DND-41 (cell line): Measurements from ENCODE around the gene CFAP107.

Source experiments
- ATAC-seq: fragments of 200-7000 bp; cut with Tn5 transposase; 3 replicates; pipeline ENCODE4 v1.9.1; 2021; ENCODE audit warnings: low read depth; ENCODE audit not compliant: insufficient read depth
- DNase-seq: peaks from one replicate; pipeline ENCODE4 v3.0.0-alpha.2; 2020
- H2AFZ ChIP-seq: 2 replicates; pipeline ENCODE4 v1.6.0; 2012; ENCODE audit warnings: low read depth, low read length
- H3K27ac ChIP-seq: 2 replicates; pipeline ENCODE4 v1.5.1; 2012; ENCODE audit warnings: low read length, inconsistent platforms
- H3K27me3 ChIP-seq: fragments of 200-600 bp; sonication (generic); 2 replicates; pipeline ENCODE4 v1.6.0; 2012; ENCODE audit warnings: low read length, mild to moderate bottlenecking, inconsistent platforms; ENCODE audit not compliant: insufficient read depth, poor library complexity
- H3K36me3 ChIP-seq: 2 replicates; pipeline ENCODE4 v1.5.1; 2012; ENCODE audit warnings: low read length, inconsistent platforms; ENCODE audit not compliant: insufficient read depth
- H3K4me1 ChIP-seq: 2 replicates; pipeline ENCODE4 v1.5.1; 2012; ENCODE audit warnings: mild to moderate bottlenecking, low read length; ENCODE audit not compliant: insufficient read depth
- H3K4me2 ChIP-seq: 2 replicates; pipeline ENCODE4 v1.6.0; 2012; ENCODE audit warnings: mild to moderate bottlenecking, moderate library complexity, low read length, inconsistent platforms; ENCODE audit not compliant: insufficient read depth
- H3K4me3 ChIP-seq, 2 experiments: fragments of 200-600 bp in 1 of 2; shearing (Covaris generic) in 1 of 2; 2 replicates each; pipeline ENCODE4 v1.5.1; 2012 to 2016; ENCODE audit warnings: inconsistent platforms in 2 of 2, low read length in 2 of 2, mild to moderate bottlenecking in 2 of 2, low read depth in 1 of 2, moderate library complexity in 1 of 2
- H3K79me2 ChIP-seq: 2 replicates; pipeline ENCODE4 v1.6.0; 2012; ENCODE audit warnings: low read length, inconsistent platforms; ENCODE audit not compliant: insufficient read depth
- H3K9ac ChIP-seq: 2 replicates; pipeline ENCODE4 v1.6.0; 2012; ENCODE audit warnings: low read depth, mild to moderate bottlenecking, inconsistent platforms, low read length, moderate library complexity
- H3K9me3 ChIP-seq: 2 replicates; pipeline ENCODE4 v1.5.1; 2012; ENCODE audit warnings: low read length, moderate library complexity, mild to moderate bottlenecking, inconsistent platforms; ENCODE audit not compliant: insufficient read depth, severe bottlenecking
- H4K20me1 ChIP-seq: 2 replicates; pipeline ENCODE4 v1.6.0; 2012; ENCODE audit warnings: low read length; ENCODE audit not compliant: insufficient read depth
- CTCF ChIP-seq: IDR thresholded peaks from 2 replicates; pipeline ENCODE4 v1.5.1; 2012; ENCODE audit warnings: borderline replicate concordance, low read length, moderate library complexity, mild to moderate bottlenecking; ENCODE audit not compliant: poor library complexity, severe bottlenecking; ENCODE audit errors: extremely low read depth
- EZH2 ChIP-seq: IDR thresholded peaks from 3 replicates; pipeline ENCODE4 v1.6.1; 2012; ENCODE audit warnings: borderline replicate concordance, low read depth, mild to moderate bottlenecking, moderate library complexity, low read length, inconsistent platforms; ENCODE audit not compliant: severe bottlenecking

Gene CFAP107

GRCh38 chr1:12703821-12704451 lies 42.1 kb upstream of the CFAP107 start:
- Histone ChIP-seq H3K4me1 (no peaks in the 10 kb centered on the region), H4K20me1 (no peaks in the 10 kb centered on the region), H3K79me2 (no peaks in the 10 kb centered on the region), H2AFZ (no peak overlapping the region), H3K9me3 (peaks cover 6% of the 10 kb centered on the region), H3K9ac (no peak overlapping the region), H3K4me2 (no peak overlapping the region), H3K36me3 (no peaks in the 10 kb centered on the region), H3K27me3 (no peaks in the 10 kb centered on the region), H3K4me3 (no peak overlapping the region), H3K27ac (no peak overlapping the region)
- no peak for ATAC-seq
- no peak for DNase-seq
- TF ChIP-seq EZH2 (no peak), CTCF (no peak)

GRCh38 chr1:12706061-12706460 lies 39.9 kb upstream of the CFAP107 start:
- DNase-seq (no peak), ATAC-seq (no peak)
- no peak for TF ChIP-seq CTCF
- no peak for TF ChIP-seq EZH2
- no peak overlapping the region for H3K4me2 ChIP-seq
- no peaks in the 10 kb centered on the region for H4K20me1 ChIP-seq
- H3K9ac ChIP-seq = no peak overlapping the region
- no peak overlapping the region for H3K27ac ChIP-seq
- peaks cover 6% of the 10 kb centered on the region for H3K9me3 ChIP-seq
- H3K4me3 ChIP-seq = no peak overlapping the region
- H3K4me1 ChIP-seq = no peaks in the 10 kb centered on the region
- H3K79me2 ChIP-seq = no peaks in the 10 kb centered on the region
- peaks cover under 1% of the 10 kb centered on the region for H3K27me3 ChIP-seq
- no peak overlapping the region for H2AFZ ChIP-seq
- no peaks in the 10 kb centered on the region for H3K36me3 ChIP-seq

GRCh38 chr1:12708396-12709090 lies 37.5 kb upstream of the CFAP107 start:
- Histone ChIP-seq H2AFZ (no peak overlapping the region), H3K4me2 (no peak overlapping the region), H3K36me3 (no peaks in the 10 kb centered on the region), H3K9ac (no peak overlapping the region), H3K27ac (no peak overlapping the region), H3K9me3 (peaks cover 2% of the 10 kb centered on the region), H3K79me2 (no peaks in the 10 kb centered on the region), H3K4me3 (no peak overlapping the region), H3K27me3 (peaks cover 11% of the 10 kb centered on the region), H4K20me1 (no peaks in the 10 kb centered on the region), H3K4me1 (no peaks in the 10 kb centered on the region)
- ATAC-seq (no peak), DNase-seq (no peak)
- TF ChIP-seq EZH2 (no peak), CTCF (no peak)
